ENCODE results near the gene MACROD2.

DNA sequence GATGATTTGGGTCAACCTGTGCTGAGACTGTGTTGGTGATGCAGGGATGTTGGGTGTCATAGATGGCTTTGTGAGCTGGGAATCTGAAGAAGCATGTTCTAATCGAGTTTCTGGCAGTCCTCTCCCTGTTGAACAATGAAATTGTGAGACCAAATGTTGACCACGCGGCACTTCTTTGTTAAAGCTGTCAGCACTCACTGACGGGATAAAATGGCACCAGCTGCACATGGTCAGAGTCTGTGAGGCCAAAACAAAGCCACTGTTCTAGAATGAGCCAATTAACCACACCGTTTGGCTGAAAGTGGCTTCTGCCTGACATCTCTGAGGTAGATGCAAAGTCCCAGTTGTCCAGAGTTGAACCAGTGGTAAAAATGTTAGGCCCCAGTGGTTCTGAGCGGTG lies 2015.7 kb downstream of the MACROD2 start:
- no peak for TF ChIP-seq POLR2A (IDR thresholded peaks at IDR 0.05)
- TF ChIP-seq, protein P1, sequence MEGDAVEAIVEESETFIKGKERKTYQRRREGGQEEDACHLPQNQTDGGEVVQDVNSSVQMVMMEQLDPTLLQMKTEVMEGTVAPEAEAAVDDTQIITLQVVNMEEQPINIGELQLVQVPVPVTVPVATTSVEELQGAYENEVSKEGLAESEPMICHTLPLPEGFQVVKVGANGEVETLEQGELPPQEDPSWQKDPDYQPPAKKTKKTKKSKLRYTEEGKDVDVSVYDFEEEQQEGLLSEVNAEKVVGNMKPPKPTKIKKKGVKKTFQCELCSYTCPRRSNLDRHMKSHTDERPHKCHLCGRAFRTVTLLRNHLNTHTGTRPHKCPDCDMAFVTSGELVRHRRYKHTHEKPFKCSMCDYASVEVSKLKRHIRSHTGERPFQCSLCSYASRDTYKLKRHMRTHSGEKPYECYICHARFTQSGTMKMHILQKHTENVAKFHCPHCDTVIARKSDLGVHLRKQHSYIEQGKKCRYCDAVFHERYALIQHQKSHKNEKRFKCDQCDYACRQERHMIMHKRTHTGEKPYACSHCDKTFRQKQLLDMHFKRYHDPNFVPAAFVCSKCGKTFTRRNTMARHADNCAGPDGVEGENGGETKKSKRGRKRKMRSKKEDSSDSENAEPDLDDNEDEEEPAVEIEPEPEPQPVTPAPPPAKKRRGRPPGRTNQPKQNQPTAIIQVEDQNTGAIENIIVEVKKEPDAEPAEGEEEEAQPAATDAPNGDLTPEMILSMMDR (IDR thresholded peaks at IDR 0.05): no peak
